Hepatocyte (in vitro differentiated cells): Measurements from ENCODE around the gene KDF1.

Experiments used
- CTCF ChIP-seq: fragments of 200-600 bp; sonication (generic); IDR thresholded peaks from 2 replicates; pipeline ENCODE4 v1.5.1; 2016; ENCODE audit warnings: antibody characterized with exemption, mild to moderate bottlenecking; ENCODE audit not compliant: poor library complexity
- EZH2 ChIP-seq: fragments of 200-600 bp; sonication (generic); IDR thresholded peaks from 2 replicates; pipeline ENCODE4 v1.6.1; 2016; ENCODE audit warnings: antibody characterized with exemption, mild to moderate bottlenecking, borderline replicate concordance
- EZH2phosphoT487 ChIP-seq: fragments of 200-600 bp; sonication (generic); IDR thresholded peaks from one replicate; pipeline ENCODE4 v1.6.1; 2018; ENCODE audit warnings: antibody characterized with exemption, mild to moderate bottlenecking, low read depth, moderate library complexity; ENCODE audit not compliant: unreplicated experiment, severe bottlenecking

- no peak for TF ChIP-seq CTCF
- TF ChIP-seq EZH2phosphoT487 = no peak
- no peak for TF ChIP-seq EZH2
These were observed 10.5 kb upstream of the KDF1 start for GRCh38 chr1:26970810-26971209.
